HG02870 (cell line): ENCODE results near the gene SQOR.
A peak's percentile ranks its signal among the peaks of the same experiment; 100 is the strongest.

Experiments used
- ATAC-seq: cut with Tn5 transposase; IDR thresholded peaks from one replicate; pipeline ENCODE4 v1.9.1; 2021; ENCODE audit warnings: mild to moderate bottlenecking, moderate library complexity; ENCODE audit not compliant: unreplicated experiment

Gene SQOR

DNA sequence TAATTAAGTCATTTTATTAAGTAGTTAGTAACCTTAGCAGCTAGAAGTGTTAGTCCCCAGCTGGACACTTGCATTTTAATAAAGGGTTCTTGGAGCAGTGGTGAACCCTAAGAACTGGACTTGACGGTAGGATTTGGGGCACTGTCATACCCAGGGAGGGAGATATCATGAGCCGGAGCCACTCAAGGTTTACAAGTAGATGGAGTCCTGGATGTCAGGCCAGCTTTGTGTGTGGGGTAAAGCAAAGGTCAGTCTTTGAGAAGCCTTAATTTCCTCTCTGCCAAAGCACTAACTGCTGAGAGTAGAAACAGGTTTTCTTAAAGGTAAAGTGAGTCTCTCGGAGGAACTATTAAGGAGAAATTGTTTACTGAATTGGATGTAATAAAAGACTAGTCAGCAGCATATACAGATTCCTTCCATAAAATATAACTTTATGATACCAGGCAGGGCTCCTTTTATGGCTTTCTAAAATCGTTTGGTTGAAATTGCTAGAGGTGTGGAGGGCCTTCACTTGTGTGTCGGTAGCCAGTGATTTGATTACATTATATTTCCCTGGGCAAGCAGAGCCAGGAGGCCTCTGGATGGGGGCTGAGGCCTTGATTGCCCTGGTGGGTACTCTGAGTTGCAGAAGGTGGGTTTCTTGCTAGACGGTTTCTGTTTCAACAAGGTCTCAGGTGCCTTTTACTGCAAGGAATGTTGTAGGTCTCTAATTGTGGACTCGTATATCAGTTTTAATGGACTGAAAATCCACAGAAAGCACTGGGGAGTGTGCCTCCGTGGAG is 23.1 kb downstream of the SQOR start:
- no peak for ATAC-seq

DNA sequence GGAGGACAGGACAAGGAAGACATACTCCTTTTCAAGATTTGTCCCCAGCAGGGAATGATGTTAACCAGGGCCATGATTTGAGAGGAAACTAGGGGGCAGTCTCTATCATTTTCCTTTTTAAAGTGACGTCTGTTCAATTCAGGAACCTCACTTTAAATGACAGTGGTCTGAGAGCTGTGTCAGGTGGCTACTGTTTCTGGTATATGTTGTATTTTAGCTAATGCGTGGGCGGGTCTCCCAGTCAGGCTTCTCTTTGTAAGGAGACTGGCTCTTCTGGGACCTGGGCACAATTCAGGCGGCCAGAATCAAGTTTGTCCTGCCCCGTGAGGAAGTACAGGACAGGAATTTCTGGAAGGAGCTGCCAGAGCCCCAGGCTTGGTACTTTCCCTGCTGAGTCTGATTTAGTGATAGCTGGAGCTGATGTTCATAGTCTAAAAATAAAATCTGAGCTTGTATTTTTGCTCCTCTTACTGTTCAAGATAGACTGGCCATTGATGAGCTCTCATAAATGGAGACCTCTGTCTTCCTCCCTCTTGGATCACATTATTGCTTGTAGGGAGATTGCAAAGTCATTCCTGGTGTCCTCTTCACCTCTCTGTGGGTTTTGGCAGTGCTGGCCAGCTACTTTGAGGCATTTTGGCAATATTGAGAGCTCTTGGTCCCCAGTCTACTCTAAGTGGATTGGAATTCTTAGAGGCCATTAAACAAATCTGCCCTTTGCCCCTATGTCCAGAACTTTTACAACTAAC is 25.6 kb downstream of the SQOR start:
- ATAC-seq, result peak; percentile 51

DNA sequence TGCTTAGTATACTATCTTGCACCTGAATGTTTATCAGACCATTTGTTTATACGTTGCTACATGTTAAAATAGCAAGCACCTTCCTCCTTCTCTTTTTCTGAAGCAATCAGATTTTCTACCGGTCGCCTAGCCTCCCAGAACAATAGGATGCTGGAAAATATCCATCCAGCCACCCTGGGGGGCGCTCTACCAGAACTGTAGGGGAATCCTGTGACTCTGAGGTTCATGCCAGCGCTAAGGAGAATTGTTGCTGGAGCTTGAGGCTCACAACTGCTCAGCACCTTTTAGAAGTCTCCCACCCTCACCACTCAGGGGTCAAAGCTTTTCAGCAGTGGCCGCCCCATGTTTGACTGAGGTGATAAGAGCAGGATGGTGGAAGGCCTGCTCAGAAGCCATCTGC is 27.5 kb downstream of the SQOR start:
- no peak for ATAC-seq

DNA sequence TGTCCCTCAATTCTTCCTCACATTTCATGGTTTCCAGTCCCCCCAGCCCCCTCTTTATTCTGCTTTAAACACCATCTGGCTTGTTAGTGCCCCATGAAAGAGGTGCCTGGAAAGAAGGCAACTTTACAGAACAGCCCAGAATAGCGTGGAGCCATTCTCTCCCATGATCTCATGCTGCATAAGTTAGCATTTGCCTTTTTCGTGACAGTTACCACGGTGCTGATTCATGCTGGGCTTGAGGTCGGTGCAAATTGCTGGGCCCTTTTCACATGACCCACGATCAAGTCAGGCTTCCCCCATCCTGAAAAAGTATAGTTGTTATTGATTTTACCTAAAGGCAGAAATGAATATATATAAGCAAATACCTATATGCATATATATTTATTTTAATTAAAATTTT is 29.6 kb downstream of the SQOR start:
- no peak for ATAC-seq

DNA sequence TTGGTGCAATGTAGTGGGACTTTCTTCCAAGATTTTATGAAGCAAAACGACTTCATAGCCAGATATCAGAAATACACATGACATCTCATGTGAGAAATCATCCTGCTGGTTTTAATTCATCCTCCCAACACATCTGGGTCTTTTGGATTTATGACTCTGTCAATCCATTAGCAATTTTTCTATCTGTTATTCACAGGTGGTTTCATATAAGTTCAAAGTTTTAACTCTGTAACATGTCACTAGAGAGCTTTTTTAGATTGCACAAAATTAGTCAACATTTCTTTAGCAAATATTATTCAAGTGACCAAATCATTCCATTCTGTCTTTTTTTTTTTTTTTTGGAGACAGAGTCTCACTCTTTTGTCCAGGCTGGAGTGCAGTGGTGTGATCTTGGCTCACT is 30.4 kb downstream of the SQOR start:
- ATAC-seq, result no peak

DNA sequence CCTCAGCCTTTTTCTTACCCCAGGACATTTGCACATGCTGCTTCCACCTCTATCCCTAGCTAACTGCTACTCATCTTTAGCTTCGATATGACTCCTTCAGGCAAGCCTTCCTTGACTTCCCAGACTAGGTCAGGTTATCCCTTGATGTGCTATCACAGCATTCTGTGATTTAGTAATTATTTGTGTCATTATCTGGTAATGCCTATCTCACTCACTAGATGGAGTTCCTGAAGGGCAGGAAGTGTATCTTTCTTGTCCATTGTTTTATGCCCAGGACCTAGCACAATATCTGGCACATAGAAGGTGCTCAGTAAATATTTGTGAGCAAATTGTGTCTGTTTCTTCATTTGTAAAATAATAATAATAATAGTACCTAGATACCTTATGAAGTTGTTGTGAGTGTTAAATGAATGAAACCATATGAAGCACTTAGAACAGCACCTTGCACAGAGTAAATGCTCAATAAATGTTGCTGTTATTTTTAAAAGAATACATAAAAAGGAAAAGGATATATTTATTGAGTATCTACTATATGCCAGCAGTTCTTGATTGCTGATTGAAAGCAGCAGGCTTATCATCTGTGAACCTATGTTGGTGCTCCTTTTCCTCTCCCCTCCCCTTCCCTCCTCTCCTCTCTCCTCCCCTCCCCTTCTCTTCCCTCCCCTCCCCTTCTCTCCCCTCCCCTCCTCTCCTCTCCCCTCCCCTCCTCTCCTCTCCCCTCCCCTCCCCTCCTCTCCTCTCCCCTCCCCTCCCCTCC is 31.5 kb downstream of the SQOR start:
- no peak for ATAC-seq

DNA sequence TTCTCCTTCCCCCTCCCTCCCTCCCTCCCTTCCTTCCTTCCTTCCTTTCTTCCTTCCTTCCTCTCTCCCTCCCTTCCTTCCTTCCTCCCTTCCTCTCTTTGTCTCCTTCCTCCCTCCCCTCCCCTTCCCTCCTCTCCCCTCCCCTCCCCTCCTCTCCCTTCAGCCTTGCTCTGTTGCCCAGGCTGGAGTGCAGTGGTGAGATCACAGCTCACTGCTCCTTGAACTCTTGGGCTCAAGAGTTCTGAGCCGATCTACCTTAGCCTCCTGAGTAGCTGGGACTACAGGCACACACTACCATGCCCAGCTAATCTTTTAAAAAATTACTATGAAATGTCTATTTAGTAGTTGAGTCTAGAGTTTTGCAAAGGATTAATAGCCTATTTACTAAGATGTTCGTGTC is 32.2 kb downstream of the SQOR start:
- ATAC-seq, result no peak

DNA sequence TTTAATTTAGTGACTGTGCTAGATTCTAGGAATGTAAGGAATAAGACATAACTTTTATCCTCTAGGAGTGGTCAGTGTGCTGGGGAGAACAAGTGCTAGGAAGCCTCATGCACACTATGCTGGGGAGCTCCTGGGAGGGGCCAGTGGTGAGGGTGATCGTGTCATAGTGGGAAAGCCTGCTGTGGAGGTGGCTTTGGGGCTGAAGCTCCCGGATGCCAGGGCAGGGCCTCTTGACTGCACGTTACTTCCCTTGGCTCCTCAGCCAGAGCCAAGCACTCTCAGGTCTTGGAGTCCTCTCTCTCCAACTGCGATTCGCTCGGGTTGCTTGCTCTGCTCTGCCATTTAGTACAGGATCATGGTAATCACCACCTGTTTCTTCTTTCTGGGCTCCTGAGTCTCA is 33.6 kb downstream of the SQOR start:
- ATAC-seq, result no peak

DNA sequence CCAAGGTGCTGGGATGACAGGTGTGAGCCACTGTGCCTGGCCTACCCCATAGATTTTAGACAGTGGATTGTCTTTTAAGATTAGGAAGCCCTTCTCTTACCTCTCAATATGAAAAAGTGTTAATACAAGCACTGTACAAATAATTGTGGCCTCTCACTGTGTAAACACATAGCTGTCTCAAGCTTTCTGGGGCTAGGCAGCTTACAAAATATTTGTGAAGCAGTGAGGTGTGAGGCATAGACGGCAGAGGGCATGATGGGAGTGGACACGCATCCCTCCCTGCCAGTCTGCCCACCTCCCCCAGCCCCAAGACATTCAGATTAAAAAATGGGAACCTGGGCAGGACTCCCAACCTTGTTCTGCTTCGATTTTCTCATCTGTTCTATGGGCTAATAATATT is 34.6 kb downstream of the SQOR start:
- no peak for ATAC-seq

DNA sequence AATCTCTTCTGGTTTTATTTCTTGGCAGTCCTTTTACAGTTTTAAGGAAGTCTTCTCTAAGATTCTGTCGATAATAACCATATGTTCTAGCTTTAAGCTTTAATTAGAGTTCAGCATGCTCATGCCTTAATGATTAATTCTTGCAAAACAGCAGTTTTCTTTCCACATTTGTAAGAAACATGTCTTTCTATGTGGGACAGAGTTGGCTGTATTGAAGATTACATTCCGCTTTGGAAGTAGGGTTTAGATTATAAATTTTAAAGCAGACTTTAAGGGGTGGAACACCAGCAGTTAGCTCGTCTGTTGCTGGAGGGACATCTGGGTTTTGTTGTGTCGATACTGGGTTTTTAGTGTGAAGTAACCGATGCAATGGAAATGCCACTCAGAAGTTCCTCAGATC is 35.3 kb downstream of the SQOR start:
- no peak for ATAC-seq

DNA sequence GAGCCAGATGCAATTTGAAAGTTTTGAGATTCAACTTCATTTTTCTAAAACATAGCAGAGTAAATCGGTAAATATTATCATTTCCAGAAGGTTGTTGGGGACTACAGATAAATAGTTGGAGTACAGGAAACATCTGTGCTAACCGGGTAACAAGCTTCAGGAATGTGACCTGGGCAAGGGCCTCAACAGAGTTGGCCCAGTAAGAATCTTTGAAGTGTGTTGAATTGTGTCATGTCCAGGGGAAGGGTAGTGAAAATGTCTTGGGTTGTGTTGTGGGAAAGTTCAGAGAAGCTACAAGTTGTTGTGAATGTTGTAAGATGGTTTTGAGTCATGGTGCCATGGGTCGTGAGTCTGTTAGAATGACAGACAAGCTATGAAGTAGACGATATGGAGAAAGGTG is 35.7 kb downstream of the SQOR start:
- ATAC-seq, result no peak

DNA sequence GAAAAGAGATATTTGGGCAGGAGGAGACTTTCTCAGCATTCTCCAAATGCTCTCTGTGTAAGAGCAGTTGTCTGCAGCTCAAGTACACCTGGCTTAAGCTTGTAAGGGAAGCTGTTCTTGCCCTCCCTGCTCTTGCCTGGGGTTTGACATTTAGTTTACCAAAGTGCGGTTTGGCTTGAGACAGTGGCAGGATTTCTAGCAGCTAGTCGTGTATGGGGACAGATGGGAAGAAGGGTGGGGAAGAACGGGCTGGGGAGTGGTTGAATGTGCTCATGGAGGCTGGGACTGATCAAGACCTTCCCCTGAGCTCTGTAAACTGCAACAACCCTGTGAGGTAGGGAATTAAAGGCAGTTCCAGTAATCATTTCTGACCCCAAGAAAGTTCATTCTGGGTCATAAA is 39.8 kb downstream of the SQOR start:
- no peak for ATAC-seq

DNA sequence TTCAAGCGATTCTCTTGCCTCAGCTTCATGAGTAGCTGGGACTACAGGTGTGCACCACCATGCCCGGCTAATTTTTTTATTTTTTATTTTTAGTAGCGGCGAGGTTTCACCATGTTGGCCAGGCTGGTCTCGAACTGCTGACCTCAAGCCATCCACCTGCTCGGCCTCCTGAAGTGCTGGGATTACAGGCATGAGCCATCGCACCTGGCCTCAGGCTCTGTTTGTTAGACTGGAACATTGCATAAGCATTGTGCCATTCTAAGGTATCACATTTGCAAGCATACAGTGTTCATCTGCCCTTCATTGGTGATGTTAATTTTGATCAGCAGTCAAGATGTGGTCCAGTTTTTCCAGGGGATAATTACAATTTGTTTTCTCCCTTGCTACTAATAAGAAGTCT is 43.0 kb downstream of the SQOR start:
- no peak for ATAC-seq

DNA sequence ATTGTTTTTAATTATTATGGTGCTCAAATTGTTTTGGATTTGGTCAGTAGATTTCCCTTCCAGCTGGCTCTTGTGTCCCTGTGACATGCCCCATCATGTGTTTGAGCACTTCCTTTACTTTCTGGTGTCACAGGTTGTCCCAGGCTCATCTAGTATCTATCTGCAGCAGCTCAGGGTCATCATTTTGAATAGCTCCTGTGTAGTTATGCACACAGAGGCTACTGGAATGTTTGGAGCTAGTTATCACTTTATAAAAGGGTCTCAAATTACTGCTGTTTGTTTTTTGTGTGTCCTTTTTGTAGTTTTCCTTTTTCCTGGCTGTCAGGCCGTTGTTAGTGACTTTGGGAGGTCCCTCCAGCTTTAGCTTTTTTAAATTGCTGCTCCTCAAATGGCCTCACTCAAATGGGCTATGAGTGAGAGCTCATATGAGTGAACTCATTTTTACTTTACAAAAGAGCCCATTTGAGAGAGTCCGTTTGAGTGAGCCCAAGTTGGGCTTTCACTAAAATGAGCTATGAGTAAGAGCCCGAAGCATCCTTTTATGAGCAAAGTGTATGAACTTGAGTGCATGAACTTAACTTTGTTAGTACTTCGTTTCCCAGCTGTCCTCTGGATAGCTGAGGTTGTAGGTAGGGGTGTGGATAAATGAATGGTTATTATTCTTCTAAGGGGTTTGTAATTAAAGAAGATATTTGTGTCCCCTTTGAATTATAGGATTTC is 43.8 kb downstream of the SQOR start:
- no peak for ATAC-seq

DNA sequence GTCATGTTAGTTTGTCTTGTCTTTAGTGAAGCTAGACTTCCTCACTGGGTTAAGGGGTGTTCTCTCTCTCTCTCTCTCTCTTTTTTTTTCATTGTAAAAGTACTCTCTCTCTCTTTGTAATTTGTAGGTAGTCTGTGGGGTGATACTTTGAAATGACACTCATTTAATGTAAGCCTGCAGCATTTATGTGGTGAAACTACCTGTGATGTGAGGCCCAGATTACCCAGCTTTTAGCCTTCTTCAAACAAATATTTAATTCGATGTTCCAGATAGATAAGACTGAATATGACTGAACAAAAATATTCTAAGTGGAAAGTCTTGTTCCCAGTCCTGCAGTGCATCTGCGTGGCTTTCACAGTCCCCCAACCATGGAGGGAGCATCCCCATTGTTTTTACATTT is 49.7 kb downstream of the SQOR start:
- no peak for ATAC-seq

DNA sequence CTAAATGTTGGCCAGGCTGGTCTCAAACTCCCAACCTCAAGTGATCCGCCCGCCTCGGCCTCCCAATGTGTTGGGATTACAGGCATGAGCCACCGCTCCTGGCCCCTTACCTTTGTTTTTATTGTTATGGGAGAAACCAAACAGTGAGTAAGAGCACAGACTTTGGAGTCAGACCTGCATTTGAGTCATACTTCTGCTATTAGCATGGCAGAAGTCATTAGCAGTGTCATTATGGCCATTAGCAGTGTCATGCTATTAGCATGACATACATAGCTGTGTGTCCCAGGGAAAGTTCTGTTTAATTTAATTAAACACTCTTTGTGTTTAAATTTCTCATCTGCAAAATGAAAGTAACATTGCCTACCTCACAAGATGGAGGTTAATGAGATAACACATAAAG is 54.8 kb downstream of the SQOR start:
- no peak for ATAC-seq

DNA sequence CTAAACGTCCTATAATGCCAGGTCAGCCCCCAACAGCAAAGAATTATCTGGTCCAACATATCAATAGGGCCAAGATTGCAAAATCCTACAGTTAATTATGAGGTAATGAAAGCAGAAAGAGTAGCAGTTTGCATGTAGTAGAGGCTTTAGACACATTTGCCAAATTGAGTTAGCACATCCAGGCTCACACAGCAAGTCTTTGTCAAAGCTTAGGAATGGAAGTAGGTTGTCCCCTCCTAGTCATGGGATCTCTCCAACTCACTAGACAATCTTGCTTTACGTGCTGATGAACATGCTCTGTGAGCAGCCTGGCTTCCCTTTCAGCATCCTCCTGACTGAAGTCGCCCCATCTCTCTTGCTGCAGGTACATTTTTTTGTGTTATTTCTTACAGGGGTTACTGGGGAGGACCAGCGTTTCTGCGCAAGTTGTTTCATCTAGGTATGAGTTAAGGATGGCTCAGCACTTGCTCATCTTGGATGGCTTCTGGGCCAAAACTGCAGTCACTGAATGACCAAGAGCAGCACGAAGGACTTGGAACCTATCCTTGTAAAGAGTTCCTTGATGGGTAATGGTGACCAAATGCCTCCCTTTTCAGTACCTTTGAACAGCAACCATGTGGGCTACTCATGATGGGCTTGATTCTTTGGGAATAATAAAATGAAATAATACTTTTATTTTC is 55.9 kb downstream of the SQOR start:
- no peak for ATAC-seq

DNA sequence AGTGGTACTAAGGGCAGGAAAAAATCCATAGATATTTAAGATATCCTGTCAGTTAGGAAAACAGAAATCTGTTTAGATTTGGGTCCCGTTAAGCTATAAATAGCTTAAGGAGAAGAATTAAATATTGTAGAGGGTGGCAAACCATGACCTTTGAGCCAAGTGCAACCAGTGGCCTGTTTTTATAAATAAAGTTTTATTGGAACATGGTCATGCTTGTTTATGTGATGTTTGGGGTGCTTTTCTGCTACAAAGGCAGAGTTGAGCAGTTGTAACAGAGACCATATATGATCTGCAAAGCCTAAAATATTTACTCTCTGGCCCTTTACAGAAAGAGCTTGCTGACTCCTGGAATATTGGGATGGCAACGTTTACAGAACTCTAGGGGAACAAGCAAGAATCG is 66.3 kb downstream of the SQOR start:
- no peak for ATAC-seq

DNA sequence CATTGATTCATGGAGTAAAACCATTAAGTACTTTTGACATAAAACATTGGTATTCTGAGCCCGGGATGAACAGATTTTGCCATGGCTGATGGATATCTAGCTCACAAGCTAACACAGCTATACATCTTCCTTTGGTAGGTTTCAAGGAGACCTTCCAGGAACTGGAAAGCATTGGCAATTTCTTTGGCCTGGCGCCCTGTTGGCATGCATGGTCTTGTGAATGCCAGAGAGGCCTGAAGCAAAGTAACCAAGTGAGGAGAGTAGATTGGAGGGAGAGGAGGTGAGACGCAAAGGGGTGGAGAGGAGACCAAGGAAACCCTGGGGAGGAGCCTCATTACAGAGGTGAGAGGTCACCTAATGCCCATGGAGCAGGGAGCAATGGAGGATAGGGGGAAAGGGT is 67.2 kb downstream of the SQOR start:
- no peak for ATAC-seq

DNA sequence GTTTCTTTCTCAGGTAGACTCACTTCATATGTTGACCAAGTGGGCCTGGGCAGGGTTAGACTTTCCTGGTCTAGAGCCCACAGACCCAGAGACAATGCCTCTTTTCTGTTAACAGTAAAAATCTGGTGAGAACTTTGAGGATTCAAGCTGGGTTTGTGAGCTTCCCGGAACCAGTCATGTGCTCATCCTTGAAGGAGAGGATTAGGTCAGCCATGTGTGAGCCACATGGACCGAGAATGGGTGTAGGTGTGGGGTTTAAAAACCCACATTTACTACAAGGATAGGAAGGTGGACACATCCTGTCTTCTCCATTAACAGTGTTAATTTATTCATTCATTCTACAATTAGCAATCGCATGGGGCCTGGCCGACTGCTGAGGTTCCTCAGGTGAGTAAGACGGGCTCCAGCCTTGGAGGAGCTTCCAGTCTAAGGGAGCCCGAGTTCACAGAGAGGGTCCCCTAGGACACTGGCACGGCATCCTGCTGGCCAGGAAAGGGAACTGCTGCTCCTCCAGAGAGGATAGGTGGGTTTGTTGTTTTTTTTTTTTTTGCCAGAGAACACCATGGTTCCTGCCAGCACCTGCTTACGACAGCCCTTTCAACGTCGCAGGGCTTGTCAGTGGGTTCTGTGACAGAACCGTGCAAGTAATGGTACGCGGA is 69.0 kb downstream of the SQOR start:
- ATAC-seq, result no peak
